T-helper 2 cell treated with Interferon-gamma antibody and Interleukin-4, amounts not matched to agents 5 μg/mL and 100 μg/mL, for 36 hours (primary cell): Measurements from ENCODE around the gene GRIA4.

Experiments used
- DNase-seq: peaks from one replicate; pipeline ENCODE4 v3.0.0; 2021; ENCODE audit warnings: low spot score
- H3K27ac Mint-ChIP-seq: one replicate; pipeline ENCODE4 v1.8.0; 2021; ENCODE audit warnings: mild to moderate bottlenecking, mixed read lengths
- H3K27me3 Mint-ChIP-seq: one replicate; pipeline ENCODE4 v1.8.0; 2021; ENCODE audit warnings: low read depth, mixed read lengths
- H3K36me3 Mint-ChIP-seq: one replicate; pipeline ENCODE4 v1.8.0; 2021; ENCODE audit warnings: low read depth, mixed read lengths
- H3K4me1 Mint-ChIP-seq: one replicate; pipeline ENCODE4 v1.8.0; 2021; ENCODE audit warnings: low read depth, mixed read lengths
- H3K4me3 Mint-ChIP-seq: one replicate; pipeline ENCODE4 v1.8.0; 2022; ENCODE audit warnings: mild to moderate bottlenecking, moderate library complexity, mixed read lengths
- H3K9me3 Mint-ChIP-seq: one replicate; pipeline ENCODE4 v1.8.0; 2021; ENCODE audit warnings: mixed read lengths

Gene GRIA4

DNA sequence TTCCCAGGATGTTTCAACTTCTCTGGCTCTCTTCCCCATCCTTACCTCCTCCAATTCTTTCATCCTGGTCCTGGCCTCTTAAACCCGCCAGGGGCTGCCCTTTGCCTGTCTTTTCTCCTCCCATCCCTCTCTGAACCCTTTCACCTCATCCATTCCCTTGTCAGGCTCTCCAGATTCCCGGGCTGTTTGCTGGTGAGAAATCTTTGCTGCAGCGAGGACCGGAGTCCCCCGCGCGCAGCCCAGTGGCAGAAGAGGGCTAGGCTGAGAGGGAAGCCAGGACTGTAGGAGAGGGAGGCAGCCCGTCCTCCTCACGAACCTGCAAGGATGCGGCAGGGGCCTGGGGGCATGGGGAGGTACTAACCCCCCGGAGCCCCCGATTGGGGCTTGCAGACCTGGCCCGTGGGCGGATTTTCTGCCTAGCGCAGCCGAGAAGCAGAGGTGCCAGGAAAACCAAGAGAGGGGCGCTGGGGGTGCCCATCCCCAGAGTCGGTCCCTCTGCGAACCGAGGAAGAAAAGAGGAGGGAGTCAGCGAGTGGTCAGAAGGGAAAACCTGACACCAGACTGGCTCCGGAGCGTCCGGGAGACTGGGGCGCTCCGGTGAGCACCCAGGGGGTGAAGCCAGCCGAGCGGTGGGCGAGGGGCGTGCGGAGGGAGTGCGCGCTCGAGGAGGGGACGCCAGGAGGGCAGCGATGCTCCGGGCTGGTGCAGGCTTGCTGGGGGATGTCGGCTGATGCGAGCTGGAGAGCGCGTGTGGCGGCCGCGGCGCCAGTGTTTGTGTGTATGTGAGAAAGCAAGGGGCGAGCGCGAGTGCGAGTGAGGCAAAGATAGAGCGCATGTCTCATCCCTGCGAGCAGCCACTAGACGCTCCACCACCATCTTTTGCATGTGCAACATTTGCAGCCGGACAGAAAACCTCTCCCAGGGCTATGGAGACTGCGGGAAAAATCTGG is at the start of gene GRIA4:
TSS of gene GRIA4 (plus strand) at position 242 of the 950 bp plus-strand sequence. CDS start 925 bp downstream, outside the sequence.
- Mint-ChIP-seq H3K4me3 (no peak within 1 kb of the TSS), H3K4me1 (no peaks in the 10 kb centered on the region), H3K27me3 (peaks cover 45% of the 10 kb centered on the region), H3K36me3 (no peaks in the 10 kb centered on the region), H3K27ac (no peak within 1 kb of the TSS), H3K9me3 (no peaks in the 10 kb centered on the region)
- no peak for DNase-seq

- no peak for DNase-seq
- H3K27ac Mint-ChIP-seq, result no peak overlapping the region
- no peaks in the 10 kb centered on the region for H3K4me1 Mint-ChIP-seq
- no peaks in the 10 kb centered on the region for H3K36me3 Mint-ChIP-seq
- no peak overlapping the region for H3K4me3 Mint-ChIP-seq
- no peaks in the 10 kb centered on the region for H3K27me3 Mint-ChIP-seq
- H3K9me3 Mint-ChIP-seq, result no peaks in the 10 kb centered on the region
Observed at GRCh38 chr11:105573091-105573490, 36.8 kb upstream of the GRIA4 start.

- H3K27ac Mint-ChIP-seq, result no peak overlapping the region
- no peaks in the 10 kb centered on the region for H3K4me1 Mint-ChIP-seq
- no peak for DNase-seq
- no peaks in the 10 kb centered on the region for H3K27me3 Mint-ChIP-seq
- H3K36me3 Mint-ChIP-seq, result no peaks in the 10 kb centered on the region
- no peaks in the 10 kb centered on the region for H3K9me3 Mint-ChIP-seq
- no peak overlapping the region for H3K4me3 Mint-ChIP-seq
Observed at GRCh38 chr11:105574974-105575373, 34.9 kb upstream of the GRIA4 start.

DNA sequence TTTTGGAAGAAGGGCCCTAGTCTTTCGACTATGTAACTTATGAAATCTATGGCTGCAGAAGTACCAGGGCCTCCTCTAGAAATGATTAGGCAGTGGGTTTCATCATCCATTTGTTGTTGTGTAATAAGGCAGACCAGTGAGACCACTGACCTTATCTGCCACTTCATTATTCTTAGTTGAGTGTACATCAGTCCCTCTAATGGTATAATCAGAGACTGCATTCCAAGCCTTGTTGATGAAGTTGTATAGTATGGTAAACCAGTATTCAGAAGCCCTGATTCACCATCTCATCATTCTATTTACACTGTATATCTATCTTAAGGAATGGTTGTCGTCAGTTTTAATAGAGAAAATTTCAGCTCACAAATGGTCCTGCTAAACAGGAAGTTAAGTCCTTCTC is 32.2 kb upstream of the GRIA4 start:
- no peaks in the 10 kb centered on the region for H3K27me3 Mint-ChIP-seq
- no peak overlapping the region for H3K4me3 Mint-ChIP-seq
- no peaks in the 10 kb centered on the region for H3K9me3 Mint-ChIP-seq
- DNase-seq, result no peak
- H3K27ac Mint-ChIP-seq, result no peak overlapping the region
- H3K36me3 Mint-ChIP-seq, result no peaks in the 10 kb centered on the region
- no peaks in the 10 kb centered on the region for H3K4me1 Mint-ChIP-seq

DNA sequence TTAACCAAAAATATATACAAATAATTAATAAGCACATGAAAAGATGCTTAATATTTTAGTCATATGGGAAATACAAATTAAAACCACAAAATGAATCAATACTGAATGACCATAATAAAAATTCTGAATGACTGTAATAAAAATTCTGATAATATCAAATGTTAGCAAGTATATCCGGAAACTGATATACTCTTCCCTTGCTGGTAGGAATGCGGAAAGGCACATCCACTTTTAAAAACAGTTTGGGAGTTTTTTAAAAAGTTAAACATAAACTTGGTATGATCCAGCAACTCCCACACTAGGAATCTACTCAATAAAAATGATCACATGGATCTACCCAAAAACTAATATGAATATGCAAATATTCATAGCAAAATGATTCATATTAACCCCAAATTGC is 30.8 kb upstream of the GRIA4 start:
- Mint-ChIP-seq H3K4me1 (no peaks in the 10 kb centered on the region), H3K9me3 (no peaks in the 10 kb centered on the region), H3K27me3 (no peaks in the 10 kb centered on the region), H3K36me3 (no peaks in the 10 kb centered on the region), H3K27ac (no peak overlapping the region), H3K4me3 (no peak overlapping the region)
- DNase-seq, result no peak

DNA sequence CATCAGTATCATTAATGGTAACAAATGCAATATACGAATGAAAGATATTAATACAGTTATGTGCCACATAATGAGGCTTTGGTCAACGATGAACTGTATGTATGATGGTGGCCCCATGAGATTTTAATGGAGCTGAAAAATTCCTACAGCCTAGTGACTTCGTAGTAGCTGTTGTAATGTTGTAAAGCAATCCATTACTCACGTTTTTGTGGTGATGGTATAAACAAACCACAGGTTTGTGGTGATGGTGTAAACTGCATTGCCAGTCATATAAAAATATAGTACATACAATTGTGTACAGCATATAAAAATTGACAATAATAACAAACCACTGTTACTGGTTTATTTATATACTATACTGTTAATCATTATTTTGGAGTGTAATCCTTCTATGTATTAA is 27.4 kb upstream of the GRIA4 start:
- Mint-ChIP-seq H3K36me3 (no peaks in the 10 kb centered on the region), H3K4me1 (no peaks in the 10 kb centered on the region), H3K27ac (no peak overlapping the region), H3K4me3 (no peak overlapping the region), H3K27me3 (no peaks in the 10 kb centered on the region), H3K9me3 (no peaks in the 10 kb centered on the region)
- DNase-seq, result no peak

GRCh38 chr11:105588001-105588400 is 21.9 kb upstream of the GRIA4 start:
- Mint-ChIP-seq H3K36me3 (no peaks in the 10 kb centered on the region), H3K4me3 (no peak overlapping the region), H3K27ac (no peak overlapping the region), H3K9me3 (no peaks in the 10 kb centered on the region), H3K4me1 (no peaks in the 10 kb centered on the region), H3K27me3 (no peaks in the 10 kb centered on the region)
- DNase-seq, result no peak

DNA sequence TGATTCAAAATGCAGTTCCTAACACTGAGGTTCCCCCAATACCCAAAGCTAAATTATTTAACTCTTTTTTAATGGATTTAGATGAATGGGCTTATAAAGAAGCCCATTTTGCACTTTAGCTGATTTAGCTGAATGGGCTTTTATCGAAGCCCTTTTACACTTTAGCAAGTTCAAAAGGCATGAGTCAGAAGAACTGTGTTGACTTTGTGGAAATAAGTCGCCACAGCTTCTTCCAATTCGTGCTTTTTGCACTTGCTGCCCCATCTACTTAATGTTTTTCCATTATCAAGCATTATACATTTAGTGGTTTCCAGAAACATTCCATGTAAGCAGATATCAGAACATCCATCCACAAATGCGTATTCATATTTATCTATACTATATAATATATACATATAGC is 20.5 kb upstream of the GRIA4 start:
- Mint-ChIP-seq H3K36me3 (no peaks in the 10 kb centered on the region), H3K4me1 (no peaks in the 10 kb centered on the region), H3K27ac (no peak overlapping the region), H3K4me3 (no peak overlapping the region), H3K27me3 (no peaks in the 10 kb centered on the region), H3K9me3 (no peaks in the 10 kb centered on the region)
- DNase-seq, result no peak

- no peaks in the 10 kb centered on the region for H3K36me3 Mint-ChIP-seq
- H3K27me3 Mint-ChIP-seq, result no peaks in the 10 kb centered on the region
- no peak for DNase-seq
- no peaks in the 10 kb centered on the region for H3K9me3 Mint-ChIP-seq
- no peaks in the 10 kb centered on the region for H3K4me1 Mint-ChIP-seq
- no peak overlapping the region for H3K27ac Mint-ChIP-seq
- no peak overlapping the region for H3K4me3 Mint-ChIP-seq
Observed at GRCh38 chr11:105592035-105592434, 17.8 kb upstream of the GRIA4 start.

DNA sequence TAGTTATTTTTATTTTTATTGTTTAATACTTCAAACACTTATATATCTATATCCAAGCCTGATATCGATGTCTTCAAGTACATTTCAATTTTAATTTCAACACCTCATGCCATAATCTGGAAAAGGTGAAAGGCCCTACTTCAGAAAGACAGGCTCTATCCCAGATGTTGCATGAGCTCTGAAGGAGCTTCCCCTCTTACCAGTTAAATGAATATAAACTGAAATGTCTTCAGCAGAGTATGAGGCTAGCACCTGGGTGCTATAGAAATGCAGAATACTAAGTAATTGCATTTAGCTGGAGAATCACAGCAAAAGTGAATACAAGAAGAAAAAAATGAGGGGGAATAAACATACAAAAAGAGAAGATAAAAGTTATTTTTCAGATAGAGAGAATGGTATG is 11.5 kb upstream of the GRIA4 start:
- Mint-ChIP-seq H3K36me3 (no peaks in the 10 kb centered on the region), H3K4me1 (no peaks in the 10 kb centered on the region), H3K27ac (no peak overlapping the region), H3K9me3 (no peaks in the 10 kb centered on the region), H3K27me3 (no peaks in the 10 kb centered on the region), H3K4me3 (no peak overlapping the region)
- no peak for DNase-seq

- DNase-seq, result no peak
- H3K4me3 Mint-ChIP-seq, result no peak overlapping the region
- no peaks in the 10 kb centered on the region for H3K36me3 Mint-ChIP-seq
- no peaks in the 10 kb centered on the region for H3K4me1 Mint-ChIP-seq
- H3K27me3 Mint-ChIP-seq, result peaks cover 1% of the 10 kb centered on the region
- H3K27ac Mint-ChIP-seq, result no peak overlapping the region
- H3K9me3 Mint-ChIP-seq, result no peaks in the 10 kb centered on the region
Observed at GRCh38 chr11:105603156-105603555, 6.7 kb upstream of the GRIA4 start.

GRCh38 chr11:105609341-105609781 is 512 bp upstream of the GRIA4 start:
- no peak overlapping the region for H3K4me3 Mint-ChIP-seq
- H3K27ac Mint-ChIP-seq, result no peak overlapping the region
- no peaks in the 10 kb centered on the region for H3K9me3 Mint-ChIP-seq
- peaks cover 45% of the 10 kb centered on the region for H3K27me3 Mint-ChIP-seq
- H3K4me1 Mint-ChIP-seq, result no peaks in the 10 kb centered on the region
- DNase-seq, result no peak
- no peaks in the 10 kb centered on the region for H3K36me3 Mint-ChIP-seq

- Mint-ChIP-seq H3K9me3 (no peaks in the 10 kb centered on the region), H3K27ac (no peak overlapping the region), H3K36me3 (no peaks in the 10 kb centered on the region), H3K27me3 (peaks cover 45% of the 10 kb centered on the region), H3K4me3 (no peak overlapping the region), H3K4me1 (no peaks in the 10 kb centered on the region)
- DNase-seq, result no peak
Observed at GRCh38 chr11:105610871-105611571, 1.1 kb downstream of the GRIA4 start.
